IPS-NIHi11 (cell line): ENCODE results near the gene RNF13.
"Not testable (repeated sequence)": the region's sequence is repeated elsewhere in the genome, so short reads cannot be mapped to it uniquely, and the experiment has no call there.

Experiments used
- DNase-seq: peaks from one replicate; pipeline ENCODE4 v3.0.0; 2012; ENCODE audit warnings: mixed read lengths, low spot score

Gene RNF13

GRCh38 chr3:149957361-149958125 lies 144.5 kb downstream of the RNF13 start:
- DNase-seq: no peak

GRCh38 chr3:149958171-149958796 lies 145.3 kb downstream of the RNF13 start:
- DNase-seq: no peak

DNA sequence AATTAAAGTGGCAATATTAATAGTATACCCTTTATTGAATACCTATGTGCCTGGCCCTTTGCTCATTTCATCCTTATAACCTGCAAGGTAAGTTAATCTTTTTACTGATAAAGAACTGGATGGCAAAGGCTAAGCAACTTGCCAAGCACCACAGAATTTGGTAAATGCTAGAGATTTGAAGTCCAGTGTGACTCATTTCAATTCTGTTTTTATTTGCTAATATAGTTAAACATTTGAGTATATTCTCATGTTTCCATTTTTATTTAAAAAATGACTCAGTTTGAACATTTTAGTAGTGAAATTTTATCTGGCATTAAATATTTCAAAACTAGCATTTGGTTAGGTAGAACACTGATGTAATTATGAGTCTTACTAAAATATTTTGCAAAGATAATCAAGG lies 146.4 kb downstream of the RNF13 start:
- no peak for DNase-seq

- DNase-seq: no peak
Measured at GRCh38 chr3:149963485-149963884, 150.5 kb downstream of the RNF13 start.

DNA sequence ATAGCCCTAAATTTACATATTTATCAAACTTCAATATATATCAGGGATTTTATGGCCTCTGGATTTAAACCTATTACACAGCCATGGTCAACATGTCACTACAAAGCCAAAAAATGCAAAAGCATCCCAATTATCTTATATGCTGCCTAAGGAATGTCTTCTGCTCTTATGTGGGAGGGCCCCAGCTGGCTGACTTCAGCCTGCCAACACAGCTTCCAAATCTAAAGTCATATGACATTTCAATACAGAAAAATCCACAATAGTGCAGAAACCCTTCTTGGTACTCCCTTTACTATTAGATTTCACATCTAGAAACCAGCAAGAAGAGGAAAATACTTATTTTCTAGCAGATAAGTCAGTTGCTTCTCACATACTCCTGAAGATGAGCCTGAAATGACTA lies 151.3 kb downstream of the RNF13 start:
- DNase-seq: no peak

DNA sequence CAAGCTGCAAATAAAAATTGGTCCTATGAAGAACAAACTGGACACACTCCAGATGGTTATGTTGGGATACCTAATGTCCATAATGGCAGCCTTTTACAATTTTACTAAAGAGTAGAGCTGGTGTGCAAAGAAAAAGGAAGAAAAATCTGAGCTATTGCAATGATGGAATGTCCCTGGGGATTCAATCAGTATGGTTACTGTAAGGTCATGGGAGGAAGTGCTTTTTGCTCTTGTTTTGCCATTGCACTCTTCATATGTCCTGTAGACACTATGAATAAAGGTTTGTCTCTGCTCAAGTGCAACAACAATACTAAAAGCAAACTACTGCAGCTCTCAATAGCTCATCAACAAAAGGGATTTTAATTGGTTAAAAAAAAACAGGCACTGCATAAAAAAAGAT lies 152.3 kb downstream of the RNF13 start:
- DNase-seq: no peak

DNA sequence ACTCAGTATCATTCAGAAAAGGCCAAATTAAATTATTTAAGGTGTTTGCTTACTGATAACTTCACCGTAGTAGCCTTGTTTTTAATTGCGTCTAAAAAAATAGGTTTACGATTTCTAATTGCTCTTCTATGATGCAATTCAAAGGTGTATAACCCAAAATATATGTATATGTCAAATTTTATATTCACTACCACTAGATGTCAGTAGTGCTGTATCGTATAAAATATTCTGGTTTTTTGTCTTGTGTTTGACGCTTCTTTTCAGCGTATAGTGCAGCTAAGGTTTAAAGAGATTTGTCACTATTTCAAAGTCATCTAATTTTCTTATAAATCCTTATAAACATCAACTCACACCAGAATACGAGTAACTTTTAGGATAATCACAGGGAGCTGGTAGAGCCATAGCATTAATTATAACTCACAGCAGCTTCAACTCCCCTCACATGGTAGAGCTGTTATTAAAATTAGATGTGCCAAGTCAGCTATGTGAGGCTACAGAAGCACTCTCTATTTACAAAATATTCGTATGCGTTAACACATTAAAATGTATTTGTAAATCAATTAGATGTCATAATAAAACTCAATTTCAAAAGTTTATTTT lies 154.2 kb downstream of the RNF13 start:
- DNase-seq: peak; percentile 13

- no peak for DNase-seq
Measured at GRCh38 chr3:149968216-149968615, 155.2 kb downstream of the RNF13 start.

- DNase-seq: peak; percentile 52
Measured at GRCh38 chr3:149969110-149969939, 156.3 kb downstream of the RNF13 start.

DNA sequence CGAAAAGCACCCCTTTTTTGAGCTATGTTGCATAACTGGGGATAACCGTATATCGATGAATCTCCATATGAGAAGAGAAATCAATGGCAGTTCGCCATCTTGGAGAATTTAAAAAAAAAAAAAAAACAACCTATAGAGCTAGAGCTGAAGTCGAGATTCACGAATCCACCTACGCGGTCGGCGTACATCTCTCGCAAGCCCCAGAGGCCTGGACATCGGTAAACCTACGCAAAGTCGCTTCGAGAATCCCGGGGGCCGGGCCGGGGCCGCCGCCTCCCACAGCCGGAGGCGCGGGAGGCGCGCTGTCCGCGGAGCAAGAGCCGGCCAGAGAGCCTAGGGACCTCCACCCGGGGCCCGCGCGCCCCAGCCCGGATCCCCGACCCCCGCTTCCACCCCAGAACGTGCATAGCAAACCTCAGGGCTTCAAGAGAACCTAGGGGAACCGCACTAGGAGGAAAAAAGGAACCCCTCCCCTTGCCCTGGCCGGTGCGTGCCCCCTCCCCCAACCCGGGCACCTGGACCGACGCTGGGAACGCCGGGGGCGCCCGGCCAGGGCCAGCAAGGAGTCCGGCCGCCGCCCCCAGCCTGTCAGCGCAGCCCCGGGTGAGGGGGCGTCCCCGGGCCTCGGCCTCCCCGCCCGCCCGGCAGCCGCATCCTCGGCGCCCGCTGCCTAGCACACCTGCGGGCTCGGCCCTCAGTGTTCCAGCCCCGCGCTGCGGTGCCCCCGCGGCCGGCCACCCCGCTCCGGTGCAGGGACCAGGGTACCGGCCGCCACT lies 157.1 kb downstream of the RNF13 start:
- DNase-seq: peak; percentile 62

GRCh38 chr3:149970716-149971402 lies 157.8 kb downstream of the RNF13 start, which contains the start of gene PFN2:
Gene PFN2 (minus strand): TSS chr3:149970895. CDS start chr3:149970856, 39 bp downstream.
- peak; percentile 78 for DNase-seq

GRCh38 chr3:149971403-149972075 lies 158.5 kb downstream of the RNF13 start:
- no peak for DNase-seq

DNA sequence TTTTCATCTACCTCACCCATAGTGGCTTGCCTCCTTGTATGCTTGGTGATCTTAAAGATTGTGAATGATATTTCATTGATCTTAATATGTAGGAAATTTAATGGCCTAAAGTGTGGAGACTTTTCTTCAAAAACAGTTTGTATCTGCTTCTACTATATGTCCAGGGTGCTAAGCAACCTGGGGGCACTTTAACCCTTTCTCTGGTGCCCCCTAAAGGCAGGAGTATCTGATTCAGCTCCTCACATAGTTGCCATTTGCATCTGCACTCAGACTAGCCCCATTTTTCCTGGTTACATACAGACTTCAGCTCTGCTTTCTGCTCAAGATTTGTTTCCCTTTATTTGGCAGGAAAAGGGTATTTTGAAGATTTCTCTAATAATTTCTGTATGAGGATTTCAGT lies 162.9 kb downstream of the RNF13 start:
- DNase-seq: peak; percentile 29

DNA sequence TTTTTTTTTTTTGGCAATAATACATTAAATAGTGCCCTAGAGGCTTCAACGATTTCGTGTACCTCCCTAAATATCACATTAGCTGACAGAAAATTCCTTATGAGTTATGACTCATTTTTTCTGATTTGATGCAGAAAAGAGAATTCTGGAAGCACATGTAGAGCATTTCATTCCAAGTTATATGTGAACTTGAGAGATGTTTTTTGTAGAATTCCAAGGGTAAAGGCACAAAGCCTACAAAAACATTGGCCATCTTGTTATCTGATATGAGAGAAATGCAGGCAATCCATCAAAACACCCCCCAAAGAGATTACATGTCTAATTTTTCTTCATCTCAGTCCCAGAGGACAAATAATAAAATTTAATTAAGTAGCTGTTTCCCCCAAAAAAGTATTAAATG lies 164.4 kb downstream of the RNF13 start:
- no peak for DNase-seq

DNA sequence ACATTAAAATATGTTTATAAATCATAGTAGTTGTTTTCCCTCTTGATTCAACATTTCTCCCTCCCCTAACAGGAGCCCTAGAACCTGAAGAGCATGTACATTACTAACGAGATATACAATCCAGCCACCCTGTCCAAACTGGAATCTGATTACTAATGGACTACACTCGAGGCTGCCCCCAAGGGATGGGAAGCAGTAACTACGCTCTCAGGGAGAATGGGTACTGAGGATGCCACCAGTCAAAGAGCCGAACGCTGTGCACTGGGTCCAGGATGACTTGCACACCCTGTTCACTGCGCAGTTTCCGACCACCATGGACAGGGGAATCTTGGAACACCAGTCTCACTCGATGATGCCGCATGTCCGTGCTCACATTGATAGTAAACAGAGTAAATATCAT lies 169.0 kb downstream of the RNF13 start:
- DNase-seq: not testable (repeated sequence)

DNA sequence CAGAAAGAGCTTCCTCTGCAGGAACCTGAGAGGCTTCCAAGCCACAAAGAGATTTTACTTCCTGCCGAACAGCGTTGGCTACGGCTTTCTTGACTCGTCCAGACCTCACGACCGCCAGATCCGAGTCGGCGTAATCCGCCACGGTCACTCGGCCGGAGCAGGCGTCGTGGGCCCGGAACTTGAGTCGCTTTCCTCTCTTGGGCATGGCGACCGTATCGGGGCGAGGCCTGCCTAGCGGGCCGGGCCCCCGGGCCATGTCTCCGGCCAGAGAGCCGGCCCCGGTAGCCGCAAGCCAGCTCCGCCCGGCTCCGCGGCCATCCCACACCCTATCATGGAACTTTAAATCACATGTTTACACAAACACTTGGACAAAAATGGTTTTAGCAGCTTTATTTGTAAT lies 170.0 kb downstream of the RNF13 start:
- DNase-seq: not testable (repeated sequence)

- no peak for DNase-seq
Measured at GRCh38 chr3:149983628-149984027, 170.6 kb downstream of the RNF13 start.

DNA sequence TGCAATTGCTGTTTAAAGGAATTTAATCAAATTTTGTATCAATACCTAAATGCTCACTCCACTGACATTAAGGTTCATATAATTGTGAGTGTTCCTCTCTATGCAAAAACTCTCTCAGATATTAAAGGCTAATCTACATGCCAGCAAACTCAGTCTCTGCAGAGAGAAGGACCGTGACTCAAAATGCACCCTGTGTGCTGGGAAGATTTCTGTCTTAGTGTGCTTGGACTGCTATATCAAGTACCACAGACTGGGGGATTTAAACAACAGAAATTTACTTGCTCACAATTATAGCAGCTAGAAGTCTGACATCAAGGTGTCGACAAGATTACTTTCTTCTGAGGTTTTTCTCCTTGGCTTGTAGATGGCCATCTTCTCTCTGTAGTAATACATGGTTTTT lies 176.3 kb downstream of the RNF13 start:
- DNase-seq: no peak

DNA sequence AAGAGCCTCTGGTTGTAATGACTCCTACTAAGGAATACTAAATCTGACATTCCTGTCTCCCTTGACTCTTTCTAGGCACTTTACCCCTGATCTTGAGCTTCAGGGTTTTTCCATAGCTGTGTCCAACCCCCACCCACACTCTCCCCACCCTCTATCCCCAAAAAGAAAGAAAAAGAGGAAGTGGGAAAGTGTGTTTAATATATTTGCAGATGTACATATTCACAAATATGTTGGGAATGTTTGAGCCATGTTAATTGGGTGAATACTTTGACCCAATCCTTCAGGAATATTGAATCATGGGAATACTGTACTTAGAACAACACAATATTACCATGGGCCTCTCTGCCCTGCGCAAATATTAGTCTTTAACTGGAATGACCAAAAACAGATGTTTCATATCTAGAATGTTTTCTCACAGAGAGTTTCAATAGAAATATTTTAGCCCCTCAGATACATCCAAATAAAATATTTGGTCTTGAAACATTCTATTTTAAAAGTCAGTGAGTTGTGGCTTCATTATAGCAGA lies 177.5 kb downstream of the RNF13 start:
- DNase-seq: no peak

GRCh38 chr3:149992416-149993058 lies 179.5 kb downstream of the RNF13 start:
- DNase-seq: peak; percentile 38
